Gastroesophageal sphincter (tissue), 4 donors: ENCODE measurements around the gene RDH11. TPM values are rescaled to one million over a fixed set of nuclear protein-coding genes. Genes with fewer than 3 reads are reported as not detected.

Experiments
- ATAC-seq: fragments of 150-250 bp; one replicate; pipeline ENCODE4 v1.9.1; 2016; ENCODE audit warnings: mild to moderate bottlenecking, moderate library complexity
- H3K27ac ChIP-seq, 4 donors: fragments of 200-600 bp; sonication (generic) in 3 of 4; 1 replicate in 3 of 4; 2 replicates in 1 of 4; pipeline ENCODE4 v1.5.1; 2016 to 2019
- H3K27me3 ChIP-seq: fragments of 200-600 bp; sonication (generic); one replicate; pipeline ENCODE4 v1.5.1; 2019
- H3K36me3 ChIP-seq, 2 donors: fragments of 200-600 bp; sonication (generic); one replicate each; pipeline ENCODE4 v1.5.1; 2019; ENCODE audit warnings: control low read depth in 1 of 2
- H3K4me1 ChIP-seq, 3 donors: fragments of 200-600 bp; sonication (generic); 1 replicate in 2 of 3; 2 replicates in 1 of 3; pipeline ENCODE4 v1.5.1; 2016 to 2019; ENCODE audit warnings: control low read depth in 2 of 3
- H3K4me3 ChIP-seq, 2 donors: fragments of 200-600 bp; sonication (generic); one replicate each; pipeline ENCODE4 v1.5.1; 2019; ENCODE audit warnings: mild to moderate bottlenecking in 1 of 2, moderate library complexity in 1 of 2
- H3K9me3 ChIP-seq, 3 donors: fragments of 200-600 bp; sonication (generic); one replicate each; pipeline ENCODE4 v1.5.1; 2017 to 2019; ENCODE audit warnings: control low read depth in 2 of 3
- CTCF ChIP-seq, 4 experiments: fragments of 200-600 bp in 2 of 4; fragments of 450-650 bp in 2 of 4; sonication (generic) in 1 of 4; IDR thresholded peaks; one replicate each; pipeline ENCODE4 v1.5.1; 2017 to 2019; ENCODE audit warnings: antibody characterized with exemption in 4 of 4, mild to moderate bottlenecking in 2 of 4, moderate library complexity in 2 of 4
- EP300 ChIP-seq: sonication (generic); formaldehyde crosslinking; IDR thresholded peaks from one replicate; pipeline ENCODE4 v1.6.1; 2017; ENCODE audit warnings: antibody characterized with exemption, mild to moderate bottlenecking
- POLR2A ChIP-seq, 2 donors: fragments of 450-650 bp; IDR thresholded peaks; one replicate each; pipeline ENCODE4 v1.6.1; 2017; ENCODE audit warnings: antibody characterized with exemption in 2 of 2, mild to moderate bottlenecking in 2 of 2, moderate library complexity in 1 of 2
- POLR2AphosphoS5 ChIP-seq: sonication (generic); formaldehyde crosslinking; IDR thresholded peaks from one replicate; pipeline ENCODE4 v1.6.1; 2017; ENCODE audit warnings: antibody characterized with exemption
- WGBS, 2 donors: methylation state at CpG; one replicate each; pipeline ENCODE4 v1.1.5; 2018; ENCODE audit warnings: low coverage in 1 of 2; 5-methylcytosine and 5-hydroxymethylcytosine counted together
- total RNA-seq, 4 donors: library from RNA; depleted of rRNA; stranded (reverse); fragments of >200 nt; gene quantifications; one replicate each; pipeline ENCODE4 v1.1.0, GENCODE V29; 2016

Gene RDH11
- total RNA-seq, 4 donors from 2014 or later = 38.5 to 42.5 (median 41.4) TPM

DNA sequence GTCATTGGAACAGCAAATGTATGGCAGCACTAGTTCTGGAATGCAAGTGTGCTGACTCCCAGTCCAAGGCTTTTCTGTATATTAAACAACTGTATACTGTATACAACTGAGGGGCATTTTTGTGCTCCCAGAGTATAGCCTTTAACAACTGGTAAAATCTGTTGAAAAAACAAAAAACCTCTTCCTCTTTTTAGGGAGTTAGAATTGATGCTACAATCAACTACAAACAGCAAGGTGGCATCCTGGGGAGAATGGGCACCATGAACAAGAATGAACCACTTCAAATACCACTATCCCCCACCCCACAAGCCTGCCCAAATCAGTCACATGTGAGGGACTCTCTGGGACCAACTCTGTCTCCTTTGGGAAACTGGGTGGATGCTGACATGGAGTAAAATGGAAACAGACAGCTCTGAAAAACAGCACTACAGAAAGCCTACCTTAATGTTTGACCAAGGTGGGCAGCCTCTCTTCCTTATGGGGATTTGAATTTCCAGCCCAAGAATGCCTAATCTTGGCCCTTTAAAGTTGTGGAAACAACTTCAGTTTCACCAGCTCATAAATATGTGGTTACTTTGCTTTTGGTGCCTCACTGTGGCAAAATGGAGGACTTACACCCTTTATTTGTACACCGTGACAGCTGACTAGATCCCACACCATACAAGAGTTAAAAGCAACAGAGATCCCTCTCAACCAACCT, 28.7 kb downstream of the RDH11 start:
- peak; percentile 65 for ATAC-seq
- Histone ChIP-seq H3K9me3 (no peaks in the 10 kb centered on the region), H3K27ac (no peak overlapping the region), H3K36me3 (peaks cover 0 to 3% of the 10 kb centered on the region in 2 donors), H3K4me3 (no peak overlapping the region), H3K4me1 (peaks cover 0 to 23% (median 7%) of the 10 kb centered on the region in 3 donors), H3K27me3 (no peaks in the 10 kb centered on the region)
- TF ChIP-seq POLR2A (IDR thresholded peaks at IDR 0.05) = no peak
- no peak for TF ChIP-seq POLR2AphosphoS5
- TF ChIP-seq CTCF (IDR thresholded peaks at IDR 0.05) = peak; percentile 43 to 78 (median 74)
- WGBS, 2 donors = 0 to 25% methylated on average over 1 of the region's 1 CpG

DNA sequence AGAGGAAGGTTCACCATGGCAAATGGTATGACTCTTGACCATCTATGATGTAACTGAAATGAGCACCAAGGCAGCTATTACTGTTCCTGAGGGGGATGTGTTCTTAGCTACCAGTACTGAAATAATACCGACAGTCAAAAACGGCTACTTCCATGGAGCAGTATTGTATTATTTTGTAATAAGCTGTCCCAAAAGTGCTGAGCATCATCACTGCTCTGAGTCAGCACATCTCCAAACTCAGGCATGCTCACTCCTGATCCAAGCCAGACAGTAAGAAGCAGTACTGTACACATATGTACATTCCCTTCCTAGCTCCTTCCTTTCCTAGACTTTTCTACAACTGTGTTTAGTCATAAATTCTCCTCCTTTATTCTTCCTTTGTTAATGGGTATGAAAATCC, 29.7 kb downstream of the RDH11 start:
- H3K4me1 ChIP-seq = peaks cover 0 to 15% (median 7%) of the 10 kb centered on the region in 3 donors
- no peak overlapping the region for H3K27ac ChIP-seq
- H3K4me3 ChIP-seq = no peak overlapping the region
- ATAC-seq = peak; percentile 55
- no peaks in the 10 kb centered on the region for H3K27me3 ChIP-seq
- TF ChIP-seq POLR2AphosphoS5 (no peak), POLR2A (IDR thresholded peaks at IDR 0.05) (no peak), CTCF (IDR thresholded peaks at IDR 0.05) (no peak)
- WGBS, 2 donors = 86% methylated on average over 1 to 2 of the region's 2 CpGs
- H3K9me3 ChIP-seq = no peaks in the 10 kb centered on the region
- peaks cover 0 to 9% of the 10 kb centered on the region in 2 donors for H3K36me3 ChIP-seq

DNA sequence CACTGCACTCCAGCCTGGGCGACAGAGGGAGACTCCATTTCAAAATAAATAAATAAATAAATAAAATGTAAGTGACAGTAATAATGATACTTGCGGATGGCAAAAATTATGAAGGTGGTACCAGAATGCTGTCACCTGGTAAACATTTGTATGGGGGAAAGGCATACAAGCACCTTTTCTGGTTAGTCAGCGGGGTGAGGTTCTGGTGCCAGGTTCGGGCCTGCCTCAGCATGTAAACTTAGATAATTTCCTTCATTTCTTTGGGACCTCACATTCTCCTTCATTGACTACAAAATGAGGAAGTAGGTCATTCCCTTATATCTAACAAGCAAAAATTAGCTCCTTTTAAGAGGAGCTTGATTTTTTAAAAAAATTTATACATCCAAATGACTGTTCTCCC, 31.9 kb downstream of the RDH11 start:
- Histone ChIP-seq H3K27ac (no peak overlapping the region), H3K4me3 (no peak overlapping the region), H3K27me3 (no peaks in the 10 kb centered on the region), H3K9me3 (no peaks in the 10 kb centered on the region), H3K36me3 (peaks cover 0 to 32% of the 10 kb centered on the region in 2 donors), H3K4me1 (peaks cover 0 to 7% (median 7%) of the 10 kb centered on the region in 3 donors)
- no peak for ATAC-seq
- WGBS, 2 donors = 89 to 93% methylated on average over 3 to 4 of the region's 4 CpGs
- TF ChIP-seq POLR2AphosphoS5 (no peak), EP300 (no peak), CTCF (IDR thresholded peaks at IDR 0.05) (no peak), POLR2A (IDR thresholded peaks at IDR 0.05) (no peak)

GRCh38 chr14:67653651-67654280, 41.8 kb downstream of the RDH11 start:
- 60 to 63% methylated on average over 3 to 5 of the region's 6 CpGs for WGBS, 2 donors
- H3K4me1 ChIP-seq = no peaks in the 10 kb centered on the region
- no peak for ATAC-seq
- no peak overlapping the region for H3K27ac ChIP-seq
- H3K36me3 ChIP-seq = peaks cover 0 to 100% of the 10 kb centered on the region in 2 donors
- no peaks in the 10 kb centered on the region for H3K27me3 ChIP-seq
- H3K9me3 ChIP-seq = no peaks in the 10 kb centered on the region
- no peak for TF ChIP-seq EP300
- TF ChIP-seq CTCF (IDR thresholded peaks at IDR 0.05) = no peak
- TF ChIP-seq POLR2AphosphoS5 = no peak
- TF ChIP-seq POLR2A (IDR thresholded peaks at IDR 0.05) = no peak
- no peak overlapping the region for H3K4me3 ChIP-seq

GRCh38 chr14:67652189-67652588, 43.4 kb downstream of the RDH11 start:
- 58% methylated on average over 1 of the region's 1 CpG; no CpG with 5 or more reads in 1 of the 2 donors for WGBS, 2 donors
- peaks cover 0 to 100% of the 10 kb centered on the region in 2 donors for H3K36me3 ChIP-seq

More at GRCh38 chr14:67652189-67652588, 43.4 kb downstream of the RDH11 start:
- no peak for ATAC-seq
- H3K9me3 ChIP-seq = no peaks in the 10 kb centered on the region
- no peaks in the 10 kb centered on the region for H3K27me3 ChIP-seq
- no peaks in the 10 kb centered on the region for H3K4me1 ChIP-seq
- H3K4me3 ChIP-seq = no peak overlapping the region
- no peak overlapping the region for H3K27ac ChIP-seq
- TF ChIP-seq CTCF (IDR thresholded peaks at IDR 0.05) = no peak
- no peak for TF ChIP-seq POLR2AphosphoS5
- no peak for TF ChIP-seq EP300
- no peak for TF ChIP-seq POLR2A (IDR thresholded peaks at IDR 0.05)
